Karpas-422 (cell line): ENCODE measurements around the gene TSHZ2. TPM values are rescaled to one million over a fixed set of nuclear protein-coding genes. Genes with fewer than 3 reads are reported as not detected.
"Not testable (repeated sequence)": the region's sequence is repeated elsewhere in the genome, so short reads cannot be mapped to it uniquely, and the experiment has no call there.

Experiments used
- DNase-seq: peaks from one replicate; pipeline ENCODE4 v3.0.0-alpha.2; 2015
- H2AFZ ChIP-seq: fragments of 200-600 bp; sonication (generic); 2 replicates; pipeline ENCODE4 v1.6.1; 2014; ENCODE audit warnings: antibody characterized with exemption, low read length, mixed read lengths
- H3K27ac ChIP-seq: fragments of 200-600 bp; sonication (generic); 2 replicates; pipeline ENCODE4 v1.5.1; 2014; ENCODE audit warnings: mild to moderate bottlenecking, low read length, moderate library complexity
- H3K27me3 ChIP-seq: fragments of 200-600 bp; sonication (generic); 2 replicates; pipeline ENCODE4 v1.6.1; 2014; ENCODE audit warnings: low read length, mixed read lengths
- H3K36me3 ChIP-seq: fragments of 200-600 bp; sonication (generic); 2 replicates; pipeline ENCODE4 v1.6.1; 2014; ENCODE audit warnings: low read length, mixed read lengths; ENCODE audit not compliant: insufficient read depth
- H3K4me1 ChIP-seq: fragments of 200-600 bp; sonication (generic); 2 replicates; pipeline ENCODE4 v1.6.1; 2014; ENCODE audit warnings: mild to moderate bottlenecking, low read length, mixed read lengths
- H3K4me2 ChIP-seq: fragments of 200-600 bp; sonication (generic); 2 replicates; pipeline ENCODE4 v1.6.1; 2014; ENCODE audit warnings: low read length, low read depth, mild to moderate bottlenecking; ENCODE audit not compliant: poor library complexity, severe bottlenecking
- H3K4me3 ChIP-seq: fragments of 200-600 bp; sonication (generic); 2 replicates; pipeline ENCODE4 v1.5.1; 2014; ENCODE audit warnings: mild to moderate bottlenecking, antibody characterized with exemption, low read length, mixed read lengths
- H3K79me2 ChIP-seq: fragments of 200-600 bp; sonication (generic); 2 replicates; pipeline ENCODE4 v1.6.1; 2014; ENCODE audit warnings: mild to moderate bottlenecking, low read length, mixed read lengths
- H3K9ac ChIP-seq: fragments of 200-600 bp; sonication (generic); 2 replicates; pipeline ENCODE4 v1.6.0; 2014; ENCODE audit warnings: low read length
- H3K9me2 ChIP-seq: fragments of 200-600 bp; sonication (generic), shearing (Covaris generic); replicated peaks from 2 replicates; pipeline ENCODE4 v1.6.0; 2014; ENCODE audit warnings: mild to moderate bottlenecking, low read length, moderate library complexity; ENCODE audit not compliant: insufficient read depth
- H3K9me3 ChIP-seq: fragments of 300-700, 200-600 bp; sonication (generic); 2 replicates; pipeline ENCODE4 v1.6.1; 2014; ENCODE audit warnings: low read length, mixed read lengths
- H4K20me1 ChIP-seq: fragments of 200-600 bp; sonication (generic); 2 replicates; pipeline ENCODE4 v1.6.1; 2014; ENCODE audit warnings: mild to moderate bottlenecking, antibody characterized with exemption, low read length, low read depth; ENCODE audit not compliant: insufficient read depth
- total RNA-seq: library from RNA; depleted of rRNA; stranded (reverse); fragments of >200 nt; shearing (Covaris generic); gene quantifications from 2 replicates; pipeline ENCODE4 v1.2.3, GENCODE V29; 2014; ENCODE audit warnings: low replicate concordance

TSHZ2 gene
- total RNA-seq, 1 experiment from 2014 or later, result not detected

DNA sequence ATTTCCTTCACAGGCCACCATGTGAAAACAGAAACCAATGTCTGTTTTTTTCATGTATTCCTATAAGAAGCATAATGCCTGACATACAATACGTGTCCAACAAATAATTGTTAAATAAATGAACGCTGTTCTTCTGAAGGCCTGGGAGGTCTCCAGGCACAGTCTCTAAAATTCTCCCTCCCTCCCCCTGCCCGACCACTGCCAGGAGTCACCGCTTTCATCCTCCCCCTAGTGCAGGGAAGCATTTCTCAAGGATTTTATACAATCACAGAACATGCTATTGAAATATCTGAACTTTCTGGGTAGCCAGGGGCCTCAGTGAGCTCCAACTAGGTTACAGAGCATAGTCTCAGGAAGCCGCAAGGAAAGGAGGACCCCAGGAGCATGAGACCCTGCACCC, 526.2 kb downstream of the TSHZ2 start:
- no peaks in the 10 kb centered on the region for H3K36me3 ChIP-seq
- no peak overlapping the region for H3K4me2 ChIP-seq
- H3K9ac ChIP-seq, result no peak overlapping the region
- no peaks in the 10 kb centered on the region for H3K27me3 ChIP-seq
- H2AFZ ChIP-seq, result no peak overlapping the region
- H3K9me2 ChIP-seq, result no peaks in the 10 kb centered on the region
- peaks cover 3% of the 10 kb centered on the region; the same call in 1 of the 2 replicates for H3K9me3 ChIP-seq
- H3K4me3 ChIP-seq, result no peak overlapping the region
- H3K79me2 ChIP-seq, result no peaks in the 10 kb centered on the region
- H4K20me1 ChIP-seq, result no peaks in the 10 kb centered on the region
- no peaks in the 10 kb centered on the region for H3K4me1 ChIP-seq
- DNase-seq, result no peak
- H3K27ac ChIP-seq, result no peak overlapping the region

DNA sequence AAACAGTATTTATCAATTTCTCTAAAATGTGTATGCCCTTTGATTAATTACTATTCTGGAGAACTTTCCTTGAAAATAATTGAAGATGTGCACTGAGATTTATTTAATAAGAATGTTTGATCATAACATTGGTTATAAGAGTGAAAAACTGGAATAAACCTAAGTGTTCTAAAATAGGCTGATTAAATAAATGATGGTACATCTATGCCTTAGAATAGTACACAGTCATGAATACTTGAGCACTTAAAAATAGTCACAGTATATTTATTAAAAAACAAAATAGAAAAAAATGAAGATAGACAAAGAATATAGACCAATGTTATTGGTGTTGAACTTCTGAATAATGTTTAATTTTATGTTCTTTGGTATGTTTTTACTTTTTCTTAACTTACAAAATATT, 528.5 kb downstream of the TSHZ2 start:
- no peak overlapping the region for H3K4me3 ChIP-seq
- no peaks in the 10 kb centered on the region for H4K20me1 ChIP-seq
- H2AFZ ChIP-seq, result no peak overlapping the region
- H3K4me1 ChIP-seq, result no peaks in the 10 kb centered on the region
- no peaks in the 10 kb centered on the region for H3K36me3 ChIP-seq
- no peak overlapping the region for H3K4me2 ChIP-seq
- peaks cover 3% of the 10 kb centered on the region; the same call in 1 of the 2 replicates for H3K9me3 ChIP-seq
- H3K9me2 ChIP-seq, result no peaks in the 10 kb centered on the region
- H3K79me2 ChIP-seq, result no peaks in the 10 kb centered on the region
- no peak overlapping the region for H3K27ac ChIP-seq
- no peak for DNase-seq
- no peak overlapping the region for H3K9ac ChIP-seq
- H3K27me3 ChIP-seq, result no peaks in the 10 kb centered on the region

DNA sequence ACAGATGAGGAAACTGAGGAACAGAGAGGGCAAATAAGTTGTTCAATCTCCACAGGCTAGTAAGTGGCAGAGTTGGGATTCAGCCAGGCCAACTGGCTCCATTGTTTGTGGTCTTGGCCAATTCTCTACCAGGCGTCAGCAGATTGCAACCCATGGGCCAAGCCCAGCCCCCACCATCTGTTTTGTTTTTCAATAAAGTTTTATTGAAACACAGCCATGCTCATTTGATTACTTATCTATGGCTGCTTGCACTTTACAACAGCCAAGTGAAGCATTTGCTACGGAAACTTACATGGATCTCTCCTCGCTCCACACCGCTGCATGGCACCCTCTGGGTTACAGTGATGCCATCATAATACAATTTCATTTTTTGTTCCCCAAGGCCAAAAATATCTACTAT, 530.7 kb downstream of the TSHZ2 start:
- H3K9ac ChIP-seq, result no peak overlapping the region
- peaks cover 3% of the 10 kb centered on the region; the same call in 1 of the 2 replicates for H3K9me3 ChIP-seq
- H3K4me2 ChIP-seq, result no peak overlapping the region
- H3K27ac ChIP-seq, result no peak overlapping the region
- H3K79me2 ChIP-seq, result no peaks in the 10 kb centered on the region
- no peak overlapping the region for H2AFZ ChIP-seq
- no peak for DNase-seq
- no peaks in the 10 kb centered on the region for H4K20me1 ChIP-seq
- no peaks in the 10 kb centered on the region for H3K9me2 ChIP-seq
- no peaks in the 10 kb centered on the region for H3K27me3 ChIP-seq
- H3K36me3 ChIP-seq, result no peaks in the 10 kb centered on the region
- H3K4me1 ChIP-seq, result no peaks in the 10 kb centered on the region
- H3K4me3 ChIP-seq, result no peak overlapping the region

DNA sequence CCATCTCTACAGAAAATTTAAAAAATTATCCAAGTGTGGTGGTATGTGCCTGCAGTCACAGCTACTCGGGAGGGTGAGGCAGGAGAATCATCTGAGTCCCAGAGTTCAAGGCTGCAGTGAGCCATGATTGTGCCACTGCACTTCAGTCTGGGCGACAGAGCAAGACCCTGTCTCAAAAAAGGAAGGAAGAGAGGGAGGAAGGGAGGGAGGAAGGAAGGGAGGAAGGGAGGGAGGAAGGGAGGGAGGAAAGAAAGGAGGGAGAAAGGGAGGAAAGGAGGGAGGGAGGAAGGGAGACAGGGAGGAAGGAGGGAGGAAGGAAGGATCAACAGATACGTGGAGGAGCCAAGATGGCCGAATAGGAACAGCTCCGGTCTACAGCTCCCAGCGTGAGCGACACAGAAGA, 531.4 kb downstream of the TSHZ2 start:
- H3K27me3 ChIP-seq, result no peaks in the 10 kb centered on the region
- H4K20me1 ChIP-seq, result no peaks in the 10 kb centered on the region
- no peaks in the 10 kb centered on the region for H3K79me2 ChIP-seq
- H3K27ac ChIP-seq, result no peak overlapping the region
- no peak overlapping the region for H2AFZ ChIP-seq
- no peak overlapping the region for H3K4me2 ChIP-seq
- peaks cover 3% of the 10 kb centered on the region; the same call in 1 of the 2 replicates for H3K9me3 ChIP-seq
- H3K9ac ChIP-seq, result no peak overlapping the region
- no peaks in the 10 kb centered on the region for H3K9me2 ChIP-seq
- no peaks in the 10 kb centered on the region for H3K36me3 ChIP-seq
- DNase-seq, result no peak
- no peaks in the 10 kb centered on the region for H3K4me1 ChIP-seq
- no peak overlapping the region for H3K4me3 ChIP-seq

DNA sequence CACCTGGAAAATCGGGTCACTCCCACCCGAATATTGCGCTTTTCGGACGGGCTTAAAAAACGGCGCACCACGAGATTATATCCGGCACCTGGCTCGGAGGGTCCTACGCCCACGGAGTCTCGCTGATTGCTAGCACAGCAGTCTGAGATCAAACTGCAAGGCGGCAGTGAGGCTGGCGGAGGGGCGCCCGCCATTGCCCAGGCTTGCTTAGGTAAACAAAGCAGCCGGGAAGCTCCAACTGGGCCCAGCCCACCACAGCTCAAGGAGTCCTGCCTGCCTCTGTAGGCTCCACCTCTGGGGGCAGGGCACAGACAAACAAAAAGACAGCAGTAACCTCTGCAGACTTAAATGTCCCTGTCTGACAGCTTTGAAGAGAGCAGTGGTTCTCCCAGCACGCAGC, 531.9 kb downstream of the TSHZ2 start:
- H3K36me3 ChIP-seq, H4K20me1 ChIP-seq, H3K9me3 ChIP-seq, H3K27ac ChIP-seq, H2AFZ ChIP-seq, H3K4me3 ChIP-seq, H3K4me1 ChIP-seq, DNase-seq, H3K9me2 ChIP-seq, H3K4me2 ChIP-seq, H3K27me3 ChIP-seq, H3K79me2 ChIP-seq, H3K9ac ChIP-seq: not testable (repeated sequence)

DNA sequence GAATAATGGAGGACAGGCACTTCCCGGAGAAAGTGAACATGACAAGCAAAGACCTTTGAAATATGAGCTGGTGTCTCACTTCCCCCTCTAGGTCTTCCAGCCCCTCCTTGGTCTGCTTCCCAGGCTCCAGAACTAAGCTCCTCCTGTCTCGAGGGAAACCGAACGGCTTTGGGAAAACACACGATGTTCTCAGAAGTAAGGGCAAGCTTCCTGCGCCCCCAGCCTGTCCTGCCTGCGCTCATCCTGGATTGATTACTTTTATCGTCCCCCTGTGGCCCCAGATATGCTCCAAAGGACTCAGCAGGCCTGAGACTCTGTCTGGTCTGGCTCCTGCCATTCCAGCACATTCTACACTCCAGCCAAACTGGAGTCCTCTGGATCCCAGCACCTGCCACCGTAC, 538.1 kb downstream of the TSHZ2 start:
- no peaks in the 10 kb centered on the region for H4K20me1 ChIP-seq
- H3K9ac ChIP-seq, result no peak overlapping the region
- no peak overlapping the region for H3K4me2 ChIP-seq
- no peak overlapping the region for H2AFZ ChIP-seq
- H3K9me3 ChIP-seq, result no peaks in the 10 kb centered on the region; the same call in 1 of the 2 replicates
- H3K27ac ChIP-seq, result no peak overlapping the region
- H3K27me3 ChIP-seq, result no peaks in the 10 kb centered on the region
- H3K4me1 ChIP-seq, result no peaks in the 10 kb centered on the region
- DNase-seq, result no peak
- H3K36me3 ChIP-seq, result no peaks in the 10 kb centered on the region
- no peak overlapping the region for H3K4me3 ChIP-seq
- no peaks in the 10 kb centered on the region for H3K79me2 ChIP-seq
- H3K9me2 ChIP-seq, result no peaks in the 10 kb centered on the region

DNA sequence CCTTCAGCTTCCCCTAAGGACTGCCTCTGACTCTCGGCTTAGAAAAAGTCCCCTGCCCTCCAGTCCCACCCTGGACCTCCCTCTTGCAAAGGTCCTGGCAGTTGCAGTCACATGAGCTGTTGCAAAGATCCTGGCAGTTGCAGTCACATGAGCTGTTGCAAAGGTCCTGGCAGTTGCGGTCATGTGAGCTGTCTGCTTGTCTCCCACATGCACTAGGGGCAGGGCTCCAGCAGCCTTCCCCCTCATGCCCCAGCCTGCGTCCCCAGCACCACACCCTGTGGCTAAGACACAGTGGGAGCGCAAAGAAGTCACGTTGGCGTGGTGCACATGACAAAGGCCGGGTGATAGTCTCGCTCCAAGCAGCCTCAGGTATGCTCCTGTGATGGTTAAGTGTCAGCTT, 538.5 kb downstream of the TSHZ2 start:
- Histone ChIP-seq H3K9ac (no peak overlapping the region), H3K4me1 (no peaks in the 10 kb centered on the region), H3K27me3 (no peaks in the 10 kb centered on the region), H3K4me3 (no peak overlapping the region), H3K9me2 (no peaks in the 10 kb centered on the region), H3K4me2 (no peak overlapping the region), H3K9me3 (no peaks in the 10 kb centered on the region; the same call in 1 of the 2 replicates), H3K27ac (no peak overlapping the region), H3K36me3 (no peaks in the 10 kb centered on the region), H2AFZ (no peak overlapping the region), H4K20me1 (no peaks in the 10 kb centered on the region), H3K79me2 (no peaks in the 10 kb centered on the region)
- DNase-seq, result no peak

DNA sequence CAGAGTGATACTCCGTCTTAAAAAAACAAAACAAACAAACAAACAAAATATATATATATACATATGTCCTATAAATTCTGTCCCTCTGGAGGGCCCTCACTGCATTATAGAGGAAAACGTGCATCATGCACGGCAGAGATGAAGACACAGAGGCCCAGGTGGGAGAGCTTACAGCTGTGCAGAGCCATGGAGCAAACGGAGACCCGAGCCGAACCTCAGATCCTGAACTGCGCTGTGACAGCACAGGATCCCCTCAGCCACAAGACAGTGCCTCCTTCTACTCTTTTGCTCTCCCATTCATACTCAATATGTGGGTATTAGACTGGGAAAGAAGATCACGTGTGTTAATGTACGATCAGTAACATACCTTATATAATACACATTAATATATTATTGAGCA, 539.9 kb downstream of the TSHZ2 start:
- DNase-seq, result no peak
- no peak overlapping the region for H2AFZ ChIP-seq

DNA sequence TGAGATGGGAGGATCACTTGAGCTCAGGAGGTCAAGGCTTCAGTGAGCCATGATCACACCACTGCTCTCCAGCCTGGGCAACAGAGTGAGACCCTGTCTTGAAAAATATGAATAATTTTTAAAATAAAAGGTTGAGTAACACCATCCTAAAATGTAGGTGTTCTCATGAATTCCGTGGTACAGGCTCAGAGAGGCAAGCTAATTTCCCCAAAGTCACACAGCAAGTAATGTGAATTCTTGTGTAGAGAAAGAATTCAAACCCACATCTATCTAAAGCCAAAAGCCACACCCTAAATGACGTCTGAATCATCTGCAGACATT, 541.0 kb downstream of the TSHZ2 start:
- no peaks in the 10 kb centered on the region for H3K4me1 ChIP-seq
- no peak overlapping the region for H3K4me3 ChIP-seq
- no peak for DNase-seq
- H3K36me3 ChIP-seq, result no peaks in the 10 kb centered on the region
- H4K20me1 ChIP-seq, result no peaks in the 10 kb centered on the region
- no peaks in the 10 kb centered on the region for H3K27me3 ChIP-seq
- H3K9me3 ChIP-seq, result peaks cover 2% of the 10 kb centered on the region; the same call in 1 of the 2 replicates
- no peak overlapping the region for H3K27ac ChIP-seq
- H3K9ac ChIP-seq, result no peak overlapping the region
- H3K4me2 ChIP-seq, result no peak overlapping the region
- H3K9me2 ChIP-seq, result no peaks in the 10 kb centered on the region
- H2AFZ ChIP-seq, result no peak overlapping the region
- H3K79me2 ChIP-seq, result no peaks in the 10 kb centered on the region

More for the DNA sequence above, 539.9 kb downstream of the TSHZ2 start:
- no peaks in the 10 kb centered on the region for H4K20me1 ChIP-seq
- no peak overlapping the region for H3K9ac ChIP-seq
- no peaks in the 10 kb centered on the region for H3K4me1 ChIP-seq
- no peaks in the 10 kb centered on the region for H3K79me2 ChIP-seq
- no peaks in the 10 kb centered on the region for H3K27me3 ChIP-seq
- H3K4me2 ChIP-seq, result no peak overlapping the region
- H3K4me3 ChIP-seq, result no peak overlapping the region
- H3K9me3 ChIP-seq, result no peaks in the 10 kb centered on the region; the same call in 1 of the 2 replicates
- H3K36me3 ChIP-seq, result no peaks in the 10 kb centered on the region
- no peaks in the 10 kb centered on the region for H3K9me2 ChIP-seq
- H3K27ac ChIP-seq, result no peak overlapping the region
